Stomach smooth muscle (tissue), 2 donors: ENCODE measurements around the gene FOXC1.

Experiments used
- H3K27ac ChIP-seq: one replicate; pipeline ENCODE4 v1.7.0; 2013; ENCODE audit warnings: mild to moderate bottlenecking, low read length, inconsistent platforms
- H3K27me3 ChIP-seq, 2 donors: one replicate each; pipeline ENCODE4 v1.7.0; 2013; ENCODE audit warnings: low read length in 2 of 2; ENCODE audit not compliant: insufficient read depth in 2 of 2, control insufficient read depth in 1 of 2
- H3K36me3 ChIP-seq, 2 donors: one replicate each; pipeline ENCODE4 v1.7.0; 2013; ENCODE audit warnings: low read length in 2 of 2; ENCODE audit not compliant: control insufficient read depth in 2 of 2, insufficient read depth in 2 of 2
- H3K4me1 ChIP-seq: one replicate; pipeline ENCODE4 v1.7.0; 2013; ENCODE audit warnings: low read length; ENCODE audit not compliant: control insufficient read depth, insufficient read depth
- H3K4me3 ChIP-seq, 2 donors: one replicate each; pipeline ENCODE4 v1.7.0; 2013; ENCODE audit warnings: low read length in 2 of 2
- H3K9ac ChIP-seq, 2 donors: one replicate each; pipeline ENCODE4 v1.7.0; 2013; ENCODE audit warnings: low read length in 2 of 2, mild to moderate bottlenecking in 1 of 2
- H3K9me3 ChIP-seq, 2 donors: one replicate each; pipeline ENCODE4 v1.7.0; 2013; ENCODE audit warnings: low read length in 2 of 2; ENCODE audit not compliant: control insufficient read depth in 2 of 2
- donor health status: healthy.
- donor health status: Pancreatic carcinoma.

FOXC1 gene

DNA sequence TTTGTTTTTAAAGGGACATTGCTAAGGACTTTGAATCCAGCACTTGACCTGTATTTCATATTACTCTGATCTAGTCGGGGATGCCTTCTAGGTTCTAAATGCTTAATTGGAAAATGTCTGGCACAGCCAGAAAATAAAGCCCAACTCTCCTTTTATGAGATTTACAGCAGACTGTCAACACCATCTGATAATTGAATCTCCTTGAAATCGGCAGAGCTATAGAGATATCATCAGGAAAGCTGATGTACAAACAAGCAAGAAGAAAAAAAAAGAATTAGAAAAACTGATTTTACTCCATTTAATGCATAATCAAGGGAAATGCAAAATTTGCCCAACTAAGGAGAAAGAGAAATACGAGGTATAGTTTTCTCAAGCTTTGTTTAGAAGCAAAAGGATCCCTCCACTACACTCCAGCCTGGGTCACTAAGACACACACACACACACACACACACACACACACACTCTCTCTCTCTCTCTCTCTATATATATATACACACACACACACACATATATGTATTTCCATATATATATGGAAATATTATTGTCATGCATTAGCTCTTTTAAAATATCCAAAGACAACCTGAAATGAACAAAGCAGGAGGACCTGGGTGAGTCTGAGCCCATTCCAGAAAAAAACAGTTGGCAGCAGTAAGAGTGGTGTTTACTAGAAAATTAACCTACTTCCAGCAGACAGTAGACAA is 9.5 kb upstream of the FOXC1 start:
- peaks cover 57 to 75% of the 10 kb centered on the region in 2 donors for H3K27me3 ChIP-seq
- H3K4me1 ChIP-seq: peaks cover 18% of the 10 kb centered on the region

DNA sequence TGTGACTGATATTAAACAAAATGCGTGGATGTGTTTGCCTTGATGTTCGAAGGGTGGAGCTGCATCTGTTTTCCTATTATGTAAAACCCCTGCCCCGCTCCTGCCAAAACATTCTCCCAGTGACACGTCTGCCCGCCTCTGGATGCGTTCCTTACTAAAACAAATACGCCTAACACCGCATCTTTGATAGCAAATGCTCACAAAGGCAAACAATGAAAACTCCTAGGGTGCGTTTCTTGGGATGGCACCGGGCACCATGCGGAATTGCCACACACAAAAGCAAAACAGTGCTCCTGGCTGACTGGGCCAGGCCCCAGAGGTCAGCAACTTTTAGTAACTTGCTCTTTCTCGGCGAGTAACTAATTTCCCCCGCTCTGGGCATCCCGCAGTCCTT is 9.0 kb upstream of the FOXC1 start:
- Histone ChIP-seq H3K27me3 (peaks cover 57 to 75% of the 10 kb centered on the region in 2 donors), H3K4me1 (peaks cover 18% of the 10 kb centered on the region), H3K9ac (no peak overlapping the region), H3K36me3 (no peaks in the 10 kb centered on the region), H3K4me3 (no peak overlapping the region), H3K27ac (no peak overlapping the region), H3K9me3 (no peaks in the 10 kb centered on the region)

More for the DNA sequence above, 9.5 kb upstream of the FOXC1 start:
- no peak overlapping the region for H3K27ac ChIP-seq
- no peaks in the 10 kb centered on the region for H3K36me3 ChIP-seq
- no peak overlapping the region for H3K9ac ChIP-seq
- H3K4me3 ChIP-seq: no peak overlapping the region
- H3K9me3 ChIP-seq: no peaks in the 10 kb centered on the region

DNA sequence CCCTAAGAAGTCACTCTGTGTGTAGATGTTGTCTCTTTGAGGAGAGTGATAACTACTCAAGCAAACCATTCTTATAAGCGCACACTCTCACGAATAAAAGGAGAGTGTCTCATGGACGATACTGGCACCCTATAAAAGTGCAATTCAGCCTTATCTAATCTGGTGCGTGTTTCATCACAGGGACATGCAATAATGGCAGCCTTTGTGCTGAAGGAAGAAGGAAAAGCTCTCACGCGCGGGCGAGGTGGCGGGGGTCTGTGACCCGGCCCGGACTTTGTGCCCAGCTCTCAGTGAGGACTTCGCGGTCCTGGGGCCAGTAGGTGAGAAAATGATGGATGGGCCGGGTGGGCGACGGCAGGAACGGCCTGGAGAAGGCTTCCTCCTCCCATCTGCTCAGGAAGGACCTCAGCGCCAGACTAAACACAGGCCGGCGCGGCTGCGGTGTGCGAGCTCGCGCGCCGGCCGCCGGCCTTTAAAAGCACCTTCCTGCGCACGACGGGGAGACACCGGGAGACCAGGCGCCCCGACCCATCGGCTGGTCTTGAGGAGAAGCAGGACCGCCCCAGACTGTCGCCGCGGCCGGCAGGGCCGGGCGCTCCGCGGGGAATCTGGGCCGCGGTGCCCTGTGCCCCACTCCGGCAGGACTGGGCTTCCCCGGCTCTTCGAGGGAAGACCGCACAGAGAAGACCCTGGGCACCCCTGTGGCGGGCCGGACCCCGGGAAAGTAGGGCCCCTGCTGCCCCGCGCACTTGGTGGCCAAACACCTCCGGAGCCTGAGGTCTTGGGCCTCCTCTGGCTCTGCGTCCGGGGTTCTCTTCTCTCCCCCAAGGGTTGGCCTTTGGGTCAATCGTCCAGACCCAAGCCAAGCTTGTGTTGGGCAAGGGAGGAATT is 8.3 kb upstream of the FOXC1 start:
- Histone ChIP-seq H3K27me3 (peaks cover 60 to 77% of the 10 kb centered on the region in 2 donors), H3K27ac (no peak overlapping the region), H3K4me1 (peaks cover 14% of the 10 kb centered on the region), H3K4me3 (no peak overlapping the region), H3K9ac (no peak overlapping the region), H3K36me3 (no peaks in the 10 kb centered on the region), H3K9me3 (no peaks in the 10 kb centered on the region)

DNA sequence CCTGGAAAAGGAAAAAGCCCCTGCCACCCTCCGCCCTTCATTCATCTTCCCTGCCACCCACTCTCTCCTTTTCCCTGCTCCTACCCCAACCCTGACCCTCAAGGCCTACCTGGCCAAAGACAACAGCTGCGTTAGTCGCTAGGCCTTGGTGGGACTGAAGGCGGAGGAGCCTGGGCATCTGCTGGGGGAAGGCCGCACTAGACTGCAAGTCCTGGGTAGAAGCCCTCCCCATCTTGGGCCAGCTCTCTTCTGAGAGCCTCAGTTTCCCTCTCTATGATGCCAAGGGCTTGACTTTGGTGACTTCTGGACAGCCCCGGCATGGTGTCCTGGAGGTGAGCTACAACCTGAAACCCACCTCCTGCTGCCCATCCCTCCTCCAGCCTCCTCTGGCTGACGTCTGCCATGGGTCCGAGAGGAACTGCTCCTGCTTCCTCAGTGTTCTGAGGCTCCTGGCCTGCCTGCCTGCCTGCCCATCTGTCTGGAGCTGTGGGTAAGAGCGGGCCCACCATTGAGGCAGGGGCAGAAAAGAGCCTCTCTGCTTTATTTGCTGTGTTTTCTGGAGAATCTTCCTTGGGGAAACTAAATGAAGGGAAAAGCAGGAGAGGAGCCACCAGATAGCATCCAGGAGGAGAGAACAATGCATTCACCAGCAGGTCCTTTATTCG is 7.5 kb upstream of the FOXC1 start:
- no peaks in the 10 kb centered on the region for H3K36me3 ChIP-seq
- H3K9ac ChIP-seq: no peak overlapping the region
- no peaks in the 10 kb centered on the region for H3K9me3 ChIP-seq
- peaks cover 66 to 78% of the 10 kb centered on the region in 2 donors for H3K27me3 ChIP-seq
- H3K27ac ChIP-seq: no peak overlapping the region
- no peak overlapping the region for H3K4me3 ChIP-seq
- H3K4me1 ChIP-seq: peaks cover 17% of the 10 kb centered on the region

DNA sequence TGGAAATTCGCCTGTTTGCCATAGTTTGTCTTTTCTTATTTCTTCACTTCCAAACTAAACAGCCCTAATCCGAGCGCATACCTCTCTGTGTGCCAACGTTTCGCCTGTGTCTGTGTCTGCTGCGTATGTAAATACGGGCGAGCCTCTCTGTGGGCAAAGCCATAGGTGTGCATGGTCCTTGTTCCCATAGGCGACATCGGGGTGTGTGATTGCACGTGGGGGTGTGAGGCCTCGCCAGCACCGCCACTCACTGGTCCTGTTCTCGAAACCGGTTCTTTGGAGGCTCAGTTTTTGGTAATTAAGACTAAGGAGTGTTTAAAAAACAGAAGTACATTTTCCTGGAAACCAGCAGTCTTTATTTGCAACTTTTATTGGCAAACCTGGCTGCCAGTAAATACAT is 6.0 kb upstream of the FOXC1 start:
- H3K4me1 ChIP-seq: peaks cover 17% of the 10 kb centered on the region
- no peak overlapping the region for H3K27ac ChIP-seq
- no peak overlapping the region for H3K9ac ChIP-seq
- H3K4me3 ChIP-seq: no peak overlapping the region
- no peaks in the 10 kb centered on the region for H3K9me3 ChIP-seq
- H3K27me3 ChIP-seq: peaks cover 80 to 89% of the 10 kb centered on the region in 2 donors
- H3K36me3 ChIP-seq: no peaks in the 10 kb centered on the region

DNA sequence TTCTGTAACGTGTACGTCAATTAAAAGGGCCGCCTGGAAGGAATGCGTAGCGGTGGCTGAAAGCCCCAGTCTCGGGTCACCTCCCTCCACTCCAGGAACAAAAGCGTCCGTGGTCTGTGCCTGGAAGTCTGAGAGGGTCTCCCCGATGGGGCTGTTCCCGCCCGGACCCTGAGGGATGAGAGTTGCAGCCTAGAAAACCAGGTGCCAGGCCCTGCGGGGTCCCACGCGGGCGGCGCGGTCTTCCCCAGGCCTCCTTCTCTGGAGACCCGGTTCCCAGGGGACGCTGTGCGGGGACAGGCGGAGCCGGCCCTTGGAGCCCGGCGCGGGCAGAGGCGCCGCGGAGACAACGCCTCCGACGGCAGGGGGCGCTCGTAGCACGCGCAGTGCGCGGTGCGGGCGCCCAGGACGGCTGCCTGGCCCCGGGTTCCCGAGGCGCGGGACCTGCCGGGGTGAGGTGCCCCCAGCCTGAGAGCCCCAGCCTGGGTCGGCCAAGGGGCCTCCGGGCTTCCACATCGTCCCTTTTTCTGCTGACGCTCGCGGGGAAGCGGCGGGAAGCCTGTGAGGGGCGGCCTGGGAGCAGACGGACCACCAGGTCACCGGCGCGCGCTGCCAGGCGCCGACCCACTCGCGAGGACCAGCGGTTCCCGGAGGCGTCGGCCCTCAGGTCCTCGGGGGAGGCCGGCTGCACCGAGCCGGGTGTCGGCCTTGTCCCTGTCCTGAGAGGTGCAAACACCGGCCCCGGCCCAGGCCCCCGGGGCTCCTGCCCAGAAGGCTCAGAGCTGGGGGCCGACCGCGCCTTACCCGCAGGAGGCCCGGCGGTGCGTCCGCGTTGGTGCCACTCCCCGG is 5.3 kb upstream of the FOXC1 start:
- Histone ChIP-seq H3K27ac (no peak overlapping the region), H3K4me1 (peaks cover 24% of the 10 kb centered on the region), H3K9me3 (no peaks in the 10 kb centered on the region), H3K4me3 (peak overlapping the region; percentile 15 to 64), H3K36me3 (no peaks in the 10 kb centered on the region), H3K9ac (no peak overlapping the region), H3K27me3 (peaks cover 79 to 92% of the 10 kb centered on the region in 2 donors)

DNA sequence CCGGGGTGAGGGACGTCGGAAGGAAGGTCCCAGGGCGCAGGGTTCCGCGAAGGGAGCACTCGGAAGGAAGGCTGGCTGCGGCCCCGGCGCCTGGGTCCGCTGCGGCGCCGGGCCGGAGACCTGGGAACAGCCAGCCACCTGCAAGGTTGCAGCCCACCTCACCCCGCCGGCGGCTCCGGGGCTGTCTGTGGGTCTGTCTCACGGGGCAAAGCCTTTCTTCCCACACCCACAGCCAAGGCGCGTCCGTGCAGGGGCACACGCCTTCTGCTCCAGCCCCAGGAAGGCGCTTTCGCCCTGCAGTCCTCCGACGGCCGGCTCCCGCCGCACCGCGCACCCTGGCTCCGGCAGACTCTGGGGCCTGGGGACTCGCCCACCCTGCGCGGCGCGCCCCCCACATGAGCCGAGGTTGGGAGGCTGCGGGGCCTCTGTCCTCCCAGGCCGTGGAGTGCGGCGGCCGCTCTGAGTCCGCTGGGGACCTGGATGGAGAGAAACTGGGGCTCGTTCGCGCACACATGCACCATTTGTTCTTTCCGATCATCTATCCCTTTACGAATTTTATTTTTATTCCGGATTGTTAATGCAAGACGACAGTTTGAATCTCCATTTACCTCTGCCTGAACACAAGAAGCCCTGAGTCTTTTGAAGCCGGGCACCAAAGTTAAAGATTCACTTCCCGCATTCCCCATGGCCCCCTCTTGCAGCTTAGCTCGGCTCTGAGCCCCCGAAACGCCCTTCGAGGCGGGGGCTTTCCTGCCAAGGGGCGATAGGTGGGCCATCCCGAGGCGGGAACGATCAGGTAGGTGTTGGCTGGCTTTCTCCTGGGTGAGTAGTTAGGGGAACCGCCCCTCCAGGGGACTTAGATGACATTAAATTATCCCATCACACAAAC is 4.5 kb upstream of the FOXC1 start:
- Histone ChIP-seq H3K27ac (no peak overlapping the region), H3K9me3 (no peaks in the 10 kb centered on the region), H3K4me3 (peak overlapping the region in 1 of 2 donors; percentile 64), H3K4me1 (peaks cover 25% of the 10 kb centered on the region), H3K27me3 (peaks cover 73 to 88% of the 10 kb centered on the region in 2 donors), H3K9ac (no peak overlapping the region), H3K36me3 (no peaks in the 10 kb centered on the region)

DNA sequence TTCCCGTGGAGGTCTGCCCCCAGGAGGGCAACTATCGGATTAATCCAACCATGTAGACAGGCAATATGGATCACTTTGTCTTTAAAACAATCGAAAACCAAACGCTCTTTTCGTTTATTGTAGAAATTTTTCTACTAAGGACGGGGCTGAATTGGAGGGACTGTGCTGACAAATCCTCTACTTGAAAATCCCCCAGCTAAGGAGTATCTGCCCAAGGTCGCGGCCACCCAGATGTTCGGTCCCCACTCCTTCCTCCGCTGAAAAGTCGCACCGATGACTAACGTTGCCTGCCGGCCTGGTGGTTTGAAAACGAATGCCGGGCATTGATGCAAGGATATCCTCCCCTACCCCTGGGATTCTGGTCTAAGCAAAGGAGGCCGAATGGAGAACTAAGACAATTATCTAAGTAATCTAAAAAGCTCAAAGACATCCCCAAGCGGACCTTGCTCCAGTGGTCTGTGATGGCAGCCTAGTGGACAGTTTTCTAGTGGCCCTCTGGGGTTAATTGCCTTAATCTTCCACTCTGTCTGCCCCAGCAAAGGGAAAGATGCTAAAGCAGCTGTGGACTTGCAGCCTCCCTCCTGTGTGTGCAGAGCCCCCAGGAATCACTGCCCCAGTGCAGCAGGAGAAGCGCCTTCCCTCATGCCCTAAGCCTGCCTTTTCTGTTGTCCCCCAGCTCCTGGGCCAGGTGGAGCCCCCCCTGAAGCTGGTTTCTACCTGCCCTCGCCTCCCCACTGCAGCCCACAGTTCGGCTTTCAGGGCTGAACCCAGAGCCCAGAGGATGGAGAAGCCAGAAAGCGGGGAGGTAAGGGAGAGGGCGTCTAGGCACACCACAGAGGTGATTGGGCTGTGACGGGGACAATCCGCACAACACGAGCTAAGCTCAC is 3.6 kb upstream of the FOXC1 start:
- Histone ChIP-seq H3K27me3 (peaks cover 66 to 89% of the 10 kb centered on the region in 2 donors), H3K4me3 (no peak overlapping the region), H3K4me1 (peaks cover 30% of the 10 kb centered on the region), H3K36me3 (no peaks in the 10 kb centered on the region), H3K9me3 (no peaks in the 10 kb centered on the region), H3K27ac (no peak overlapping the region), H3K9ac (no peak overlapping the region)
